ENCODE data around the gene CYP2A6. TPM values are rescaled to one million over a fixed set of nuclear protein-coding genes. Genes with fewer than 3 reads are reported as not detected.
"Not testable (repeated sequence)": the region's sequence is repeated elsewhere in the genome, so short reads cannot be mapped to it uniquely, and the experiment has no call there.

Gene CYP2A6
- total and polyA plus RNA-seq, 4 experiments from 2014 or later, result 0.23 TPM; not detected in 3

GRCh38 chr19:40867701-40868100, 17.5 kb upstream of the CYP2A6 start:
- no peak overlapping the region for H3K4me3 Mint-ChIP-seq
- H3K4me3 ChIP-seq (ENCODE audit: low read length in 2 of 2), result no peak overlapping the region
- ChIA-PET CTCF (ENCODE audit: partially characterized antibody) (interaction anchor here (1.0 kb wide), 1 partner anchor 118 kb away, joined by 3 read pairs; no protein-coding TSS in a partner anchor), POLR2A (ENCODE audit: partially characterized antibody) (no interaction called here)
- H3K27me3 ChIP-seq (ENCODE audit: insufficient read depth, low read length), result no peaks in the 10 kb centered on the region
- H3K4me1 Mint-ChIP-seq, result no peaks in the 10 kb centered on the region
- intact Hi-C loops (cut with micrococcal nuclease), result no loop called here
- H3K36me3 ChIP-seq (ENCODE audit: insufficient read depth, low read length), result no peaks in the 10 kb centered on the region
- no peaks in the 10 kb centered on the region for H3K4me1 ChIP-seq (ENCODE audit: insufficient read depth, low read length)
- peaks cover 7 to 9% of the 10 kb centered on the region in 2 donors for H3K27me3 Mint-ChIP-seq
- H3K36me3 Mint-ChIP-seq, result no peaks in the 10 kb centered on the region
- no peaks in the 10 kb centered on the region for H3K9me3 ChIP-seq (ENCODE audit: control insufficient read depth in 1 of 2, low read length in 2 of 2)
- no peak for DNase-seq
- H3K27ac Mint-ChIP-seq, result no peak overlapping the region
- H3K9me3 Mint-ChIP-seq, result peaks cover 0 to 5% (median 0%) of the 10 kb centered on the region in 8 donors
- no peak overlapping the region for H3K27ac ChIP-seq (ENCODE audit: low read depth, low read length)

- H3K36me3 Mint-ChIP-seq; H3K4me3 ChIP-seq (ENCODE audit: low read length in 2 of 2); POLR2A ChIA-PET (ENCODE audit: partially characterized antibody); CTCF ChIA-PET (ENCODE audit: partially characterized antibody); H3K27me3 Mint-ChIP-seq; H3K27ac ChIP-seq (ENCODE audit: low read depth, low read length); H3K4me3 Mint-ChIP-seq; DNase-seq; H3K9me3 Mint-ChIP-seq; H3K4me1 Mint-ChIP-seq; H3K27me3 ChIP-seq (ENCODE audit: insufficient read depth, low read length); H3K4me1 ChIP-seq (ENCODE audit: insufficient read depth, low read length); H3K27ac Mint-ChIP-seq; intact Hi-C loops (cut with micrococcal nuclease); H3K9me3 ChIP-seq (ENCODE audit: control insufficient read depth in 1 of 2, low read length in 2 of 2); H3K36me3 ChIP-seq (ENCODE audit: insufficient read depth, low read length): not testable (repeated sequence)
Observed at GRCh38 chr19:40864739-40865496, 14.7 kb upstream of the CYP2A6 start.

GRCh38 chr19:40862785-40863184, 12.5 kb upstream of the CYP2A6 start:
- Histone ChIP-seq H3K27ac (ENCODE audit: low read depth, low read length) (no peak overlapping the region), H3K4me1 (ENCODE audit: insufficient read depth, low read length) (no peaks in the 10 kb centered on the region), H3K27me3 (ENCODE audit: insufficient read depth, low read length) (no peaks in the 10 kb centered on the region), H3K36me3 (ENCODE audit: insufficient read depth, low read length) (no peaks in the 10 kb centered on the region), H3K4me3 (ENCODE audit: low read length in 2 of 2) (no peak overlapping the region), H3K9me3 (ENCODE audit: control insufficient read depth in 1 of 2, low read length in 2 of 2) (no peaks in the 10 kb centered on the region)
- CTCF ChIA-PET (ENCODE audit: partially characterized antibody), result no interaction called here
- no peak overlapping the region for H3K27ac Mint-ChIP-seq
- DNase-seq, result no peak
- peaks cover 6 to 10% of the 10 kb centered on the region in 2 donors for H3K27me3 Mint-ChIP-seq
- H3K4me3 Mint-ChIP-seq, result no peak overlapping the region
- no peaks in the 10 kb centered on the region for H3K9me3 Mint-ChIP-seq
- intact Hi-C loops (cut with micrococcal nuclease), result no loop called here
- no peaks in the 10 kb centered on the region for H3K4me1 Mint-ChIP-seq
- POLR2A ChIA-PET (ENCODE audit: partially characterized antibody), result no interaction called here
- H3K36me3 Mint-ChIP-seq, result no peaks in the 10 kb centered on the region

GRCh38 chr19:40862333-40862732, 12.1 kb upstream of the CYP2A6 start:
- POLR2A ChIA-PET (ENCODE audit: partially characterized antibody), result no interaction called here
- Mint-ChIP-seq H3K36me3 (no peaks in the 10 kb centered on the region), H3K4me3 (no peak overlapping the region), H3K27me3 (peaks cover 6 to 10% of the 10 kb centered on the region in 2 donors), H3K27ac (no peak overlapping the region), H3K4me1 (no peaks in the 10 kb centered on the region), H3K9me3 (peaks cover 0 to under 1% (median 0%) of the 10 kb centered on the region in 8 donors)
- no peak for DNase-seq
- Histone ChIP-seq H3K4me3 (ENCODE audit: low read length in 2 of 2) (no peak overlapping the region), H3K27me3 (ENCODE audit: insufficient read depth, low read length) (no peaks in the 10 kb centered on the region), H3K27ac (ENCODE audit: low read depth, low read length) (no peak overlapping the region), H3K9me3 (ENCODE audit: control insufficient read depth in 1 of 2, low read length in 2 of 2) (no peaks in the 10 kb centered on the region), H3K36me3 (ENCODE audit: insufficient read depth, low read length) (no peaks in the 10 kb centered on the region), H3K4me1 (ENCODE audit: insufficient read depth, low read length) (no peaks in the 10 kb centered on the region)
- intact Hi-C loops (cut with micrococcal nuclease), result no loop called here
- CTCF ChIA-PET (ENCODE audit: partially characterized antibody), result no interaction called here

GRCh38 chr19:40858109-40858508, 7.9 kb upstream of the CYP2A6 start:
- Histone ChIP-seq H3K4me1 (ENCODE audit: insufficient read depth, low read length) (no peaks in the 10 kb centered on the region), H3K36me3 (ENCODE audit: insufficient read depth, low read length) (no peaks in the 10 kb centered on the region), H3K27me3 (ENCODE audit: insufficient read depth, low read length) (no peaks in the 10 kb centered on the region), H3K27ac (ENCODE audit: low read depth, low read length) (no peak overlapping the region), H3K9me3 (ENCODE audit: control insufficient read depth in 1 of 2, low read length in 2 of 2) (no peaks in the 10 kb centered on the region), H3K4me3 (ENCODE audit: low read length in 2 of 2) (no peak overlapping the region)
- Mint-ChIP-seq H3K36me3 (no peaks in the 10 kb centered on the region), H3K4me1 (no peaks in the 10 kb centered on the region), H3K4me3 (no peak overlapping the region), H3K27ac (no peak overlapping the region), H3K27me3 (peaks cover 3% of the 10 kb centered on the region in 2 donors), H3K9me3 (peaks cover 0 to 1% (median 0%) of the 10 kb centered on the region in 8 donors)
- POLR2A ChIA-PET (ENCODE audit: partially characterized antibody), result no interaction called here
- intact Hi-C loops (cut with micrococcal nuclease), result no loop called here
- CTCF ChIA-PET (ENCODE audit: partially characterized antibody), result no interaction called here
- no peak for DNase-seq

DNA sequence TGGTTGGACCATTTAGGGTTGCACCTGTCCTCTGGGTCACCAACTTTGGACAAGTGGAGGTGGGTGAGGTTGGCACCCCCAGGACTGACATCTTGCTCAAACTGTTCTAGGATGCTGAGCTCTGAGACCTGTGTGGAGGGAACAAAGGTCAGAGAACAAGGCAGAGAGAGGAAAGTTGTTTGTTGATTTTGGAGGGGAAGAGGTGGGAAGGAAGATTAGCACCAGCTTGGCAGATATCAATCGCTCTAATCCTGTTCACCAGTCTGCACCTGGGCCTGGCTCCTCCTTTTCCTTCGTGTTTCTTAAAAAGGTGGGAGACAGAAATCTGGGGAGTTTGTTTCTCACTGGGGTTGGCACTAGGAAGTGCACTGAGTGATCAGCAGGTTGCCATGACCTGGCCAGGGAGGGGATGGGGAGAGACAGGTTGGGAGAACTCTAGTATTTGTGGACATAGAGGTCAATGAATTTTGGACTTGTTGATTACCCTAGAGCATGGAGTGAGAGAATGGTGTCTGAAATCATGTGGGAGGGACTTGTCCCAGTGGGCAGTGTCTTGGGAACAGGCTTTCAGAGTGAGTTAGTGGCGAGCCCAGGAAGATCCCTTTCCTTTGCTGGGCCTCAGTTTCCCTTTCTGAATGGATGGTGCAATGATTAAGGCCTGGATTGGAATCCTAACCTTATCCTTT, 2.4 kb upstream of the CYP2A6 start:
- H3K4me1 Mint-ChIP-seq, result peaks cover 5 to 19% (median 13%) of the 10 kb centered on the region in 4 donors
- peaks cover 15 to 16% of the 10 kb centered on the region in 2 donors for H3K27me3 Mint-ChIP-seq
- H3K27ac ChIP-seq (ENCODE audit: low read depth, low read length); CTCF ChIA-PET (ENCODE audit: partially characterized antibody); H3K9me3 Mint-ChIP-seq; intact Hi-C loops (cut with micrococcal nuclease); POLR2A ChIA-PET (ENCODE audit: partially characterized antibody); H3K36me3 Mint-ChIP-seq; H3K4me3 Mint-ChIP-seq; H3K27me3 ChIP-seq (ENCODE audit: insufficient read depth, low read length); H3K9me3 ChIP-seq (ENCODE audit: control insufficient read depth in 1 of 2, low read length in 2 of 2); DNase-seq; H3K4me1 ChIP-seq (ENCODE audit: insufficient read depth, low read length); H3K4me3 ChIP-seq (ENCODE audit: low read length in 2 of 2); H3K36me3 ChIP-seq (ENCODE audit: insufficient read depth, low read length): not testable (repeated sequence)
- peak overlapping the region in 1 of 7 donors; percentile 47 for H3K27ac Mint-ChIP-seq

GRCh38 chr19:40846722-40847121, 3.5 kb downstream of the CYP2A6 start:
- peaks cover 15 to 55% (median 38%) of the 10 kb centered on the region in 4 donors for H3K4me1 Mint-ChIP-seq
- intact Hi-C loops (cut with micrococcal nuclease); H3K36me3 Mint-ChIP-seq; H3K27ac ChIP-seq (ENCODE audit: low read depth, low read length); H3K27me3 ChIP-seq (ENCODE audit: insufficient read depth, low read length); H3K36me3 ChIP-seq (ENCODE audit: insufficient read depth, low read length); CTCF ChIA-PET (ENCODE audit: partially characterized antibody); DNase-seq; POLR2A ChIA-PET (ENCODE audit: partially characterized antibody); H3K9me3 Mint-ChIP-seq; H3K4me3 ChIP-seq (ENCODE audit: low read length in 2 of 2); H3K9me3 ChIP-seq (ENCODE audit: control insufficient read depth in 1 of 2, low read length in 2 of 2): not testable (repeated sequence)
- peak overlapping the region in 1 of 8 donors; percentile 7 for H3K4me3 Mint-ChIP-seq
- peak overlapping the region in 4 of 7 donors; percentile 2 to 83 (median 18) for H3K27ac Mint-ChIP-seq
- peaks cover 17% of the 10 kb centered on the region for H3K4me1 ChIP-seq (ENCODE audit: insufficient read depth, low read length)
- H3K27me3 Mint-ChIP-seq, result peaks cover 18 to 19% of the 10 kb centered on the region in 2 donors

Measured in CD4-positive, alpha-beta memory T cell (primary cell).